Thyroid gland (tissue), 4 donors: ENCODE data around the gene GPC6. TPM values are rescaled to one million over a fixed set of nuclear protein-coding genes. Genes with fewer than 3 reads are reported as not detected.

ENCODE experiments used
- DNase-seq, 2 donors: peaks; one replicate each; pipeline ENCODE4 v3.0.0-alpha.2; 2019
- H3K27ac ChIP-seq, 3 donors: fragments of 200-600 bp; sonication (generic); 1 replicate in 2 of 3; 2 replicates in 1 of 3; pipeline ENCODE4 v1.5.1; 2016 to 2019; ENCODE audit warnings: mild to moderate bottlenecking in 1 of 3, moderate library complexity in 1 of 3
- H3K27me3 ChIP-seq: fragments of 200-600 bp; sonication (generic); one replicate; pipeline ENCODE4 v1.5.1; 2019
- H3K36me3 ChIP-seq, 2 donors: fragments of 200-600 bp; sonication (generic); one replicate each; pipeline ENCODE4 v1.5.1; 2016 to 2019
- H3K4me1 ChIP-seq, 2 donors: fragments of 200-600 bp; sonication (generic); one replicate each; pipeline ENCODE4 v1.5.1; 2017 to 2019
- H3K4me3 ChIP-seq, 3 donors: fragments of 200-600 bp; sonication (generic); replicated peaks in 1 of 3; 1 replicate in 2 of 3; 2 replicates in 1 of 3; pipeline ENCODE4 v1.5.1; 2016; ENCODE audit warnings: mild to moderate bottlenecking in 1 of 3
- H3K9me3 ChIP-seq: fragments of 200-600 bp; sonication (generic); one replicate; pipeline ENCODE4 v1.5.1; 2017
- CTCF ChIP-seq, 6 experiments: fragments of 200-600 bp in 3 of 6; fragments of 450-650 bp in 3 of 6; sonication (generic) in 3 of 6; IDR thresholded peaks; one replicate each; pipeline ENCODE4 v1.5.1; 2016 to 2019; ENCODE audit warnings: antibody characterized with exemption in 6 of 6, mild to moderate bottlenecking in 2 of 6, inconsistent platforms in 1 of 6, moderate library complexity in 1 of 6
- POLR2A ChIP-seq, 2 donors: fragments of 450-650 bp; IDR thresholded peaks; one replicate each; pipeline ENCODE4 v1.6.1; 2017; ENCODE audit warnings: antibody characterized with exemption in 2 of 2, mild to moderate bottlenecking in 2 of 2, moderate library complexity in 1 of 2
- WGBS, 2 donors: methylation state at CpG; one replicate each; pipeline ENCODE4 v1.1.5; 2017; 5-methylcytosine and 5-hydroxymethylcytosine counted together
- intact Hi-C: fragments of 100-400 bp; cut with DNase I; formaldehyde crosslinking; loops from one replicate; pipeline ENCODE4 v1.15.1; 2023
- total RNA-seq, 4 donors: library from RNA; depleted of rRNA; stranded (reverse); fragments of >200 nt; gene quantifications; one replicate each; pipeline ENCODE4 v1.2.3, GENCODE V29; 2016

The GPC6 gene
- total RNA-seq, 4 donors from 2014 or later, result 2.8 to 13.4 (median 7.5) TPM

GRCh38 chr13:94210816-94211215, 984.2 kb downstream of the GPC6 start:
- WGBS, 2 donors, result 50 to 57% methylated on average over 5 of the region's 5 CpGs
- no peak overlapping the region for H3K27ac ChIP-seq
- no peaks in the 10 kb centered on the region for H3K36me3 ChIP-seq
- DNase-seq, result no peak
- TF ChIP-seq CTCF (IDR thresholded peaks at IDR 0.05) (no peak), POLR2A (IDR thresholded peaks at IDR 0.05) (no peak)
- no peaks in the 10 kb centered on the region for H3K9me3 ChIP-seq
- intact Hi-C loops, result no loop called here
- no peak overlapping the region for H3K4me3 ChIP-seq
- no peaks in the 10 kb centered on the region for H3K27me3 ChIP-seq
- peaks cover 0 to 6% of the 10 kb centered on the region in 2 donors for H3K4me1 ChIP-seq

- TF ChIP-seq CTCF (IDR thresholded peaks at IDR 0.05) (no peak), POLR2A (IDR thresholded peaks at IDR 0.05) (no peak)
- Histone ChIP-seq H3K27me3 (no peaks in the 10 kb centered on the region), H3K27ac (no peak overlapping the region), H3K4me3 (no peak overlapping the region), H3K36me3 (no peaks in the 10 kb centered on the region), H3K9me3 (no peaks in the 10 kb centered on the region), H3K4me1 (peaks cover 0 to 6% of the 10 kb centered on the region in 2 donors)
- DNase-seq, result no peak
- intact Hi-C loops, result no loop called here
These were observed 985.6 kb downstream of the GPC6 start for GRCh38 chr13:94212196-94212595.

GRCh38 chr13:94214121-94214520, 987.5 kb downstream of the GPC6 start:
- H3K27ac ChIP-seq, result no peak overlapping the region
- H3K27me3 ChIP-seq, result no peaks in the 10 kb centered on the region
- H3K4me3 ChIP-seq, result no peak overlapping the region
- H3K36me3 ChIP-seq, result no peaks in the 10 kb centered on the region
- no peak for DNase-seq
- intact Hi-C loops, result no loop called here
- peaks cover 0 to 6% of the 10 kb centered on the region in 2 donors for H3K4me1 ChIP-seq
- TF ChIP-seq CTCF (IDR thresholded peaks at IDR 0.05) (no peak), POLR2A (IDR thresholded peaks at IDR 0.05) (no peak)
- WGBS, 2 donors, result 85 to 96% methylated on average over 1 of the region's 1 CpG
- H3K9me3 ChIP-seq, result no peaks in the 10 kb centered on the region

GRCh38 chr13:94214975-94215374, 988.4 kb downstream of the GPC6 start:
- H3K4me1 ChIP-seq, result peaks cover 0 to 6% of the 10 kb centered on the region in 2 donors
- intact Hi-C loops, result no loop called here
- DNase-seq, result no peak
- H3K36me3 ChIP-seq, result no peaks in the 10 kb centered on the region
- H3K9me3 ChIP-seq, result no peaks in the 10 kb centered on the region
- no peaks in the 10 kb centered on the region for H3K27me3 ChIP-seq
- H3K4me3 ChIP-seq, result no peak overlapping the region
- WGBS, 2 donors, result 40 to 59% methylated on average over 3 of the region's 3 CpGs
- H3K27ac ChIP-seq, result no peak overlapping the region
- TF ChIP-seq CTCF (IDR thresholded peaks at IDR 0.05) (no peak), POLR2A (IDR thresholded peaks at IDR 0.05) (no peak)

GRCh38 chr13:94216476-94216875, 989.9 kb downstream of the GPC6 start:
- Histone ChIP-seq H3K27ac (no peak overlapping the region), H3K4me3 (no peak overlapping the region), H3K4me1 (no peaks in the 10 kb centered on the region), H3K27me3 (no peaks in the 10 kb centered on the region), H3K36me3 (no peaks in the 10 kb centered on the region), H3K9me3 (no peaks in the 10 kb centered on the region)
- no peak for DNase-seq
- TF ChIP-seq POLR2A (IDR thresholded peaks at IDR 0.05) (no peak), CTCF (IDR thresholded peaks at IDR 0.05) (no peak)
- 34 to 69% methylated on average over 1 of the region's 1 CpG for WGBS, 2 donors
- intact Hi-C loops, result no loop called here
